SK-N-SH (cell line): Measurements from ENCODE around the gene RTP4. TPM values are rescaled to one million over a fixed set of nuclear protein-coding genes. Genes with fewer than 3 reads are reported as not detected.

Experiments
- CTCF ChIA-PET: fragments of 300-600, 350-600 bp; formaldehyde crosslinking; extraction: SDS; loops from one replicate; lab custom pipeline; 2021; lab: Yijun Ruan, JAX
- POLR2A ChIA-PET: fragments of 350-600 bp; sonication (Branson Sonifier 250); formaldehyde crosslinking; extraction: SDS; loops from one replicate; lab custom pipeline; 2020; ENCODE audit warnings: antibody characterized with exemption, inconsistent platforms; lab: Yijun Ruan, JAX
- DNase-seq: peaks from one replicate; pipeline ENCODE4 v3.0.0; 2012
- H2AFZ ChIP-seq: fragments of 200-600 bp; sonication (generic); 2 replicates; pipeline ENCODE4 v1.8.1; 2016; ENCODE audit warnings: antibody characterized with exemption, mild to moderate bottlenecking, low read depth
- H3F3A ChIP-seq: fragments of 200-600 bp; sonication (generic); replicated peaks from 2 replicates; pipeline ENCODE3; 2016; ENCODE audit warnings: antibody characterized with exemption, mild to moderate bottlenecking; ENCODE audit not compliant: insufficient read depth
- H3K27ac ChIP-seq, 2 experiments: fragments of 200-500 bp in 1 of 2; fragments of 200-600 bp in 1 of 2; sonication (Bioruptor generic) in 1 of 2; sonication (generic), shearing (Covaris generic) in 1 of 2; 2 replicates each; pipeline versions ENCODE4 v1.5.1 to v1.6.1; 2014 to 2016; ENCODE audit warnings: low read depth in 2 of 2, inconsistent platforms in 1 of 2, low read length in 1 of 2, mild to moderate bottlenecking in 1 of 2, mixed read lengths in 1 of 2
- H3K27me3 ChIP-seq: fragments of 200-600 bp; sonication (generic), shearing (Covaris generic); 2 replicates; pipeline ENCODE4 v1.6.1; 2016; ENCODE audit warnings: mixed run types; ENCODE audit not compliant: insufficient read depth
- H3K36me3 ChIP-seq, 2 experiments: fragments of 200-500 bp in 1 of 2; fragments of 200-600 bp in 1 of 2; sonication (Bioruptor generic) in 1 of 2; sonication (generic) in 1 of 2; replicated peaks in 1 of 2; 2 replicates each; pipeline versions ENCODE3 to v1.5.1; 2014 to 2016; ENCODE audit warnings: low read length in 1 of 2, mild to moderate bottlenecking in 1 of 2; ENCODE audit not compliant: insufficient read depth in 2 of 2, control insufficient read depth in 1 of 2
- H3K4me1 ChIP-seq, 2 experiments: fragments of 200-500 bp in 1 of 2; fragments of 200-600 bp in 1 of 2; sonication (Bioruptor generic) in 1 of 2; sonication (generic), shearing (Covaris generic) in 1 of 2; 2 replicates each; pipeline versions ENCODE4 v1.5.1 to v1.6.1; 2014 to 2016; ENCODE audit warnings: low read depth in 1 of 2, low read length in 1 of 2, mixed run types in 1 of 2; ENCODE audit not compliant: insufficient read depth in 2 of 2, control insufficient read depth in 1 of 2
- H3K4me2 ChIP-seq: fragments of 200-600 bp; sonication (generic), shearing (Covaris generic); 2 replicates; pipeline ENCODE4 v1.6.1; 2017; ENCODE audit warnings: mixed run types
- H3K4me3 ChIP-seq, 2 experiments: fragments of 200-500 bp in 1 of 2; fragments of 200-600 bp in 1 of 2; sonication (Bioruptor generic) in 1 of 2; sonication (generic), shearing (Covaris generic) in 1 of 2; 2 replicates each; pipeline versions ENCODE4 v1.5.1 to v1.8.1; 2014 to 2016; ENCODE audit warnings: low read depth in 2 of 2, inconsistent platforms in 1 of 2, low read length in 1 of 2, mild to moderate bottlenecking in 1 of 2, mixed read lengths in 1 of 2, moderate library complexity in 1 of 2
- H3K79me2 ChIP-seq: fragments of 200-600 bp; sonication (generic); 2 replicates; pipeline ENCODE4 v1.8.1; 2017; ENCODE audit warnings: mild to moderate bottlenecking; ENCODE audit not compliant: insufficient read depth
- H3K9ac ChIP-seq: fragments of 200-600 bp; sonication (generic); 2 replicates; pipeline ENCODE4 v1.6.1; 2017; ENCODE audit warnings: mixed run types
- H3K9me2 ChIP-seq: fragments of 200-600 bp; sonication (generic); 2 replicates; pipeline ENCODE4 v1.6.1; 2017; ENCODE audit warnings: mixed run types
- H3K9me3 ChIP-seq: fragments of 200-600 bp; sonication (generic); 2 replicates; pipeline ENCODE4 v1.6.1; 2017; ENCODE audit warnings: mixed run types, mild to moderate bottlenecking, moderate library complexity
- H4K20me1 ChIP-seq: fragments of 200-600 bp; sonication (generic); 2 replicates; pipeline ENCODE4 v1.6.1; 2017; ENCODE audit warnings: mild to moderate bottlenecking, mixed run types; ENCODE audit not compliant: insufficient read depth
- EP300 ChIP-seq, 2 experiments: IDR thresholded peaks; 2 replicates each; pipeline versions ENCODE4 v1.4.0 to v1.6.1; 2012; ENCODE audit warnings: borderline replicate concordance in 1 of 2, low read depth in 1 of 2, low read length in 1 of 2
- FOXJ3 ChIP-seq: sonication (generic); formaldehyde crosslinking; IDR thresholded peaks from 2 replicates; pipeline ENCODE4 v1.5.1; 2020; ENCODE audit warnings: mild to moderate bottlenecking, missing genetic modification reagents
- GABPA ChIP-seq: IDR thresholded peaks from 2 replicates; pipeline ENCODE4 v1.4.0; 2012; ENCODE audit warnings: low read depth, mild to moderate bottlenecking
- NRF1 ChIP-seq: IDR thresholded peaks from 2 replicates; pipeline ENCODE4 v1.6.1; 2012; ENCODE audit warnings: low read depth, mild to moderate bottlenecking, low read length
- RAD21 ChIP-seq: IDR thresholded peaks from 2 replicates; pipeline ENCODE4 v1.6.1; 2012; ENCODE audit warnings: mild to moderate bottlenecking, low read length
- RCOR1 ChIP-seq: fragments of 150-350 bp; IDR thresholded peaks from 2 replicates; pipeline ENCODE4 v1.6.1; 2017; ENCODE audit warnings: antibody characterized with exemption, low read length
- RFX5 ChIP-seq: IDR thresholded peaks from 2 replicates; pipeline ENCODE4 v1.6.1; 2012; ENCODE audit warnings: mild to moderate bottlenecking, improper control_type of control experiment, low read length
- RXRA ChIP-seq: IDR thresholded peaks from 2 replicates; pipeline ENCODE4 v1.4.0; 2012; ENCODE audit warnings: low read depth, mild to moderate bottlenecking, borderline replicate concordance
- TEAD4 ChIP-seq: IDR thresholded peaks from 2 replicates; pipeline ENCODE4 v1.4.0; 2012; ENCODE audit warnings: mild to moderate bottlenecking, borderline replicate concordance; ENCODE audit not compliant: insufficient read depth
- WGBS: methylation state at CpG from one replicate; pipeline ENCODE4 v1.1.6; 2017; ENCODE audit warnings: low lambda C conversion rate; 5-methylcytosine and 5-hydroxymethylcytosine counted together
- polyA plus RNA-seq, 3 experiments: library from polyadenylated mRNA; depleted of rRNA; stranded (reverse); fragments of >200 nt; gene quantifications; 2 replicates each; pipeline ENCODE4 v1.2.3, GENCODE V29; 2012
- TF ChIP-seq, protein P1 (sequence below): fragments of 200-600 bp; sonication (generic); IDR thresholded peaks from 2 replicates; pipeline ENCODE4 v1.6.1; 2017; ENCODE audit warnings: antibody characterized with exemption, mild to moderate bottlenecking, moderate library complexity
- TF ChIP-seq, protein P2 (sequence below): IDR thresholded peaks from 2 replicates; pipeline ENCODE4 v1.4.0; 2012; ENCODE audit warnings: low read depth, borderline replicate concordance
- TF ChIP-seq, protein P3 (sequence below): fragments of 150-350 bp; IDR thresholded peaks from 2 replicates; pipeline ENCODE4 v1.6.1; 2017; ENCODE audit warnings: antibody characterized with exemption, low read length, low read depth, borderline replicate concordance
- TF ChIP-seq, protein P4 (sequence below): IDR thresholded peaks from 2 replicates; pipeline ENCODE4 v1.4.0; 2012; ENCODE audit warnings: low read depth
- TF ChIP-seq, protein P5 (sequence below): fragments of 150-350 bp; IDR thresholded peaks from 2 replicates; pipeline ENCODE4 v1.6.1; 2016; ENCODE audit warnings: mild to moderate bottlenecking, low read depth, low read length
- TF ChIP-seq, protein P6 (sequence below): IDR thresholded peaks from 2 replicates; pipeline ENCODE4; 2012

RTP4 gene
- polyA plus RNA-seq, 1 of the 3 experiments (the other 2 are of a cell fraction) = 0.16 TPM

DNA sequence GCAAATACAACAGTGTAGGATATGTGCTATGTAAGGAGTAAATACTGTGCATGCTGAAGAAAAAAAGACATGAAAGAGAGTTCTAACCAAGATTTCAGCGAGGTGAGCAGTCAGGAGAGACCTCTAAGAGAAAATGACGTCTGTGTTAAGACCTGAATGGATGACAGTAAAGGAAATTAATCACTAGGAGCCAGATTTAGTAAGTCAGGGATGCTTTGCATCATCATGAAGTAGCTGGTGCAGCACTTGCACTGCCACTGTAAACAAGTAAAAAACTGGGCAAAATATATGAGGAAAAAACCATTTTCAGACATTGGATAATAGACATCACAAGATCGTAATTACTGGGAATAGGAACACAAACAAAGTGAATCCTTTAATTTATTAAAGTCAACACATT is 32.6 kb downstream of the RTP4 start:
- no peaks in the 10 kb centered on the region; the same call in 1 of the 2 replicates for H3K27me3 ChIP-seq
- no peaks in the 10 kb centered on the region for H3K9me2 ChIP-seq
- ChIA-PET CTCF (no interaction called here), POLR2A (no interaction called here)
- no peaks in the 10 kb centered on the region for H4K20me1 ChIP-seq
- H2AFZ ChIP-seq = no peak overlapping the region
- no peaks in the 10 kb centered on the region for H3K36me3 ChIP-seq
- no peak for TF ChIP-seq RCOR1
- TF ChIP-seq, protein P1, sequence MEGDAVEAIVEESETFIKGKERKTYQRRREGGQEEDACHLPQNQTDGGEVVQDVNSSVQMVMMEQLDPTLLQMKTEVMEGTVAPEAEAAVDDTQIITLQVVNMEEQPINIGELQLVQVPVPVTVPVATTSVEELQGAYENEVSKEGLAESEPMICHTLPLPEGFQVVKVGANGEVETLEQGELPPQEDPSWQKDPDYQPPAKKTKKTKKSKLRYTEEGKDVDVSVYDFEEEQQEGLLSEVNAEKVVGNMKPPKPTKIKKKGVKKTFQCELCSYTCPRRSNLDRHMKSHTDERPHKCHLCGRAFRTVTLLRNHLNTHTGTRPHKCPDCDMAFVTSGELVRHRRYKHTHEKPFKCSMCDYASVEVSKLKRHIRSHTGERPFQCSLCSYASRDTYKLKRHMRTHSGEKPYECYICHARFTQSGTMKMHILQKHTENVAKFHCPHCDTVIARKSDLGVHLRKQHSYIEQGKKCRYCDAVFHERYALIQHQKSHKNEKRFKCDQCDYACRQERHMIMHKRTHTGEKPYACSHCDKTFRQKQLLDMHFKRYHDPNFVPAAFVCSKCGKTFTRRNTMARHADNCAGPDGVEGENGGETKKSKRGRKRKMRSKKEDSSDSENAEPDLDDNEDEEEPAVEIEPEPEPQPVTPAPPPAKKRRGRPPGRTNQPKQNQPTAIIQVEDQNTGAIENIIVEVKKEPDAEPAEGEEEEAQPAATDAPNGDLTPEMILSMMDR = no peak
- TF ChIP-seq EP300 (IDR thresholded peaks at IDR 0.05; ENCODE audit: borderline replicate concordance in 1 of 2, low read depth in 1 of 2, low read length in 1 of 2) = no peak
- no peak for TF ChIP-seq RXRA
- TF ChIP-seq FOXJ3 = no peak
- TF ChIP-seq TEAD4 = no peak
- TF ChIP-seq, protein P2, sequence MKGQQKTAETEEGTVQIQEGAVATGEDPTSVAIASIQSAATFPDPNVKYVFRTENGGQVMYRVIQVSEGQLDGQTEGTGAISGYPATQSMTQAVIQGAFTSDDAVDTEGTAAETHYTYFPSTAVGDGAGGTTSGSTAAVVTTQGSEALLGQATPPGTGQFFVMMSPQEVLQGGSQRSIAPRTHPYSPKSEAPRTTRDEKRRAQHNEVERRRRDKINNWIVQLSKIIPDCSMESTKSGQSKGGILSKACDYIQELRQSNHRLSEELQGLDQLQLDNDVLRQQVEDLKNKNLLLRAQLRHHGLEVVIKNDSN = no peak
- TF ChIP-seq, protein P3, sequence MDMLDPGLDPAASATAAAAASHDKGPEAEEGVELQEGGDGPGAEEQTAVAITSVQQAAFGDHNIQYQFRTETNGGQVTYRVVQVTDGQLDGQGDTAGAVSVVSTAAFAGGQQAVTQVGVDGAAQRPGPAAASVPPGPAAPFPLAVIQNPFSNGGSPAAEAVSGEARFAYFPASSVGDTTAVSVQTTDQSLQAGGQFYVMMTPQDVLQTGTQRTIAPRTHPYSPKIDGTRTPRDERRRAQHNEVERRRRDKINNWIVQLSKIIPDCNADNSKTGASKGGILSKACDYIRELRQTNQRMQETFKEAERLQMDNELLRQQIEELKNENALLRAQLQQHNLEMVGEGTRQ = no peak
- no peak for TF ChIP-seq NRF1
- no peak for TF ChIP-seq RFX5
- TF ChIP-seq GABPA = no peak
- TF ChIP-seq, protein P4, sequence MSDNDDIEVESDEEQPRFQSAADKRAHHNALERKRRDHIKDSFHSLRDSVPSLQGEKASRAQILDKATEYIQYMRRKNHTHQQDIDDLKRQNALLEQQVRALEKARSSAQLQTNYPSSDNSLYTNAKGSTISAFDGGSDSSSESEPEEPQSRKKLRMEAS = no peak
- TF ChIP-seq, protein P5, sequence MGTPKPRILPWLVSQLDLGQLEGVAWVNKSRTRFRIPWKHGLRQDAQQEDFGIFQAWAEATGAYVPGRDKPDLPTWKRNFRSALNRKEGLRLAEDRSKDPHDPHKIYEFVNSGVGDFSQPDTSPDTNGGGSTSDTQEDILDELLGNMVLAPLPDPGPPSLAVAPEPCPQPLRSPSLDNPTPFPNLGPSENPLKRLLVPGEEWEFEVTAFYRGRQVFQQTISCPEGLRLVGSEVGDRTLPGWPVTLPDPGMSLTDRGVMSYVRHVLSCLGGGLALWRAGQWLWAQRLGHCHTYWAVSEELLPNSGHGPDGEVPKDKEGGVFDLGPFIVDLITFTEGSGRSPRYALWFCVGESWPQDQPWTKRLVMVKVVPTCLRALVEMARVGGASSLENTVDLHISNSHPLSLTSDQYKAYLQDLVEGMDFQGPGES = no peak
- no peak for TF ChIP-seq RAD21
- TF ChIP-seq, protein P6, sequence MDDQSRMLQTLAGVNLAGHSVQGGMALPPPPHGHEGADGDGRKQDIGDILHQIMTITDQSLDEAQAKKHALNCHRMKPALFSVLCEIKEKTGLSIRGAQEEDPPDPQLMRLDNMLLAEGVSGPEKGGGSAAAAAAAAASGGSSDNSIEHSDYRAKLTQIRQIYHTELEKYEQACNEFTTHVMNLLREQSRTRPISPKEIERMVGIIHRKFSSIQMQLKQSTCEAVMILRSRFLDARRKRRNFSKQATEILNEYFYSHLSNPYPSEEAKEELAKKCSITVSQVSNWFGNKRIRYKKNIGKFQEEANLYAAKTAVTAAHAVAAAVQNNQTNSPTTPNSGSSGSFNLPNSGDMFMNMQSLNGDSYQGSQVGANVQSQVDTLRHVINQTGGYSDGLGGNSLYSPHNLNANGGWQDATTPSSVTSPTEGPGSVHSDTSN = no peak
- no peaks in the 10 kb centered on the region for H3K4me1 ChIP-seq
- no peaks in the 10 kb centered on the region for H3F3A ChIP-seq
- H3K79me2 ChIP-seq = no peaks in the 10 kb centered on the region
- no peak for DNase-seq
- no peak overlapping the region for H3K27ac ChIP-seq
- H3K4me2 ChIP-seq = no peak overlapping the region
- H3K9me3 ChIP-seq = no peaks in the 10 kb centered on the region
- H3K9ac ChIP-seq = no peak overlapping the region
- no peak overlapping the region for H3K4me3 ChIP-seq
- 14% methylated on average over 3 of the region's 3 CpGs for WGBS
